SKM-1 treated with dmso at 0.1 percent for 144 hours (cell line): ENCODE results near the gene PSME2.

Experiments
- DNase-seq: peaks from one replicate; lab custom pipeline; 2025; ENCODE audit not compliant: unreplicated experiment; lab: John Stamatoyannopoulos, UW

Gene PSME2

GRCh38 chr14:24136684-24137528, 9.5 kb downstream of the PSME2 start:
- DNase-seq, result no peak

- DNase-seq, result peak; percentile 54
These were observed 10.4 kb downstream of the PSME2 start, which contains the start of gene PSME1 for GRCh38 chr14:24135834-24136683. PSME1 (plus strand) TSS chr14:24136194; CDS start chr14:24136263, 69 bp downstream.

DNA sequence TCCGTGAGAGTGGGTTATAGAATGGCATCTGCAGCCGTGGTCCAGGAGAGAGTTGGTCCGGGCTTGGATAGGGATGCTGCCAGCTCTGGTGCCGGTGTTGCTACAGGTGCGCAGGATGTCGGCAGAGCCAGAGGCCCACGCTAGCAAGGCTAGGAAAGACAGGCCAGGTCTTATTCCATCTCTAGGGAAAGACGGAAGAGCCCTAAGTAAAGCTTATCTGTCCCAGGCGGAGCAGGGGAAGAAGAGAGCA, 10.9 kb downstream of the PSME2 start:
- DNase-seq, result no peak

DNA sequence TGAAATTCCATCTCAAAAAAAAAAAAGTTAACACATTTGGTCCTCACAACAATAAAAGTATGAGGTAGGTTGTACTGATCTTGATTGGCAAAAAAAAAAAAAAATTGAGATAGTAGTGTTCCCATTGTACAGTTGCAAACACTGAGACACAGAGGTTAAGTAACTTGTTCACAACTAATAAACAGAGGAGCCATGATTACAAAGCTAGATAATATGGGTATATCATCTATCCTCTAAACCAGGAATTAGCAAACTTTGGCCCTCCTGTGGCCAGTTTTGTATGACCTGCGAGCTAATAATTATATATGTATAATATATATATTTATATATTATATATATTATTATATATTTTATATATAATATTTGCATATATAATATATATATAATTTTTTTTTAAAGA, 12.7 kb downstream of the PSME2 start:
- DNase-seq, result no peak

DNA sequence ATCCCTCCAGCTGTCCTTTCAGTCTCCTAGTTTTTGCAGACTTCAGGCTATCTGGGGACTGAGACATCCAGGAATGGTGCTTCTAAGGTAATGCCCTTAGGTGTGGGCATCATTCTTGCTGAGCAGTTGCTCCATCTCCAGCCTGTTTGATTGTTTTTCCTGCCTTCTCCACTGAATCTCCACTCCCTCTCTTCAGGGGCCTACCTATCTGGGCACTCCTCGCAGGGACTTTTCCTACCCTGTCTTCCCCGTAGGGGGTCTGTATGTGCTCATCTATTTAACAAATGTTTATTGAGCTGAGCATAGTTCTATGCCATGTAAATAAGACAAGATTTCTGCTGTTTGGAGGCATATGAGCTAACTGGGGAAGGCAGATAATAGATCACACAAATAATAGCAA, 13.4 kb downstream of the PSME2 start:
- no peak for DNase-seq

- DNase-seq, result no peak
These were observed 14.2 kb downstream of the PSME2 start for GRCh38 chr14:24132061-24132685.

DNA sequence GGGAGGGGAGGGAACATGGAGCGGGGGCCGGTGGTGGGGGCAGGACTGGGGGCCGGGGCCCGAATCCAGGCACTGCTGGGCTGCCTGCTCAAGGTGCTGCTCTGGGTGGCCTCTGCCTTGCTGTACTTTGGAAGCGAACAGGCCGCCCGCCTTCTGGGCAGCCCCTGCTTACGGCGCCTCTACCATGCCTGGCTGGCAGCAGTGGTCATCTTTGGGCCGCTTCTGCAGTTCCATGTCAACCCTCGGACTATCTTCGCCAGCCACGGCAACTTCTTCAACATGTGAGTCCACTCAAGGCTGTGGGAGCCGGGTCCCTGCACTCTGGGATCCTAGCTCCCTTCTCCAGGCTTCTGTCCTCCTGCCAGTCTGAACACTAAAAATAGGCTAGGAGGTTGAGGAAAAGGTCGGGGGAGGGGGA, 14.9 kb downstream of the PSME2 start:
- no peak for DNase-seq

- DNase-seq, result no peak
These were observed 15.5 kb downstream of the PSME2 start for GRCh38 chr14:24130717-24131548.

DNA sequence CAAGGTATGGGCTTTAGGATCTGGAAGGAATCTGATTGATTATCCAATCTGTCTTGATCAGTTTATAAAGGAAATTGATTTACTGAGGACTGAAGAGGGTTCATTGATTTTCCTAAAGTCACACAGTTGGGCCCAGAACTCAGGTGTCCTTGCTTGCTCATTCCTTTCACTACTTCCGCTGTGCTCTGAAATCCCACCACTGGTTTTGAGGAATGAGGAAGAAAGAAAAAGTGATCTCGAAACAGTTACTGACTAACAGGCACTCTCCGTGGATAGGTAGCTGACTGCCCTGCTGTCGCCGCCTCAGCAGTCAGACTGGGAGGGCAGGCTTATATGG, 16.1 kb downstream of the PSME2 start, which contains the start of gene FITM1:
TSS of gene FITM1 (plus strand) at position 280 of the 337 bp plus-strand sequence. CDS start 905 bp downstream, outside the sequence.
- peak; percentile 18 for DNase-seq

GRCh38 chr14:24129410-24129998, 16.9 kb downstream of the PSME2 start:
- no peak for DNase-seq

GRCh38 chr14:24127673-24128072, 18.7 kb downstream of the PSME2 start:
- no peak for DNase-seq

- no peak for DNase-seq
These were observed 19.5 kb downstream of the PSME2 start for GRCh38 chr14:24126939-24127338.

- no peak for DNase-seq
These were observed 22.7 kb downstream of the PSME2 start for GRCh38 chr14:24123424-24124417.

GRCh38 chr14:24122898-24123297, 23.5 kb downstream of the PSME2 start:
- no peak for DNase-seq

DNA sequence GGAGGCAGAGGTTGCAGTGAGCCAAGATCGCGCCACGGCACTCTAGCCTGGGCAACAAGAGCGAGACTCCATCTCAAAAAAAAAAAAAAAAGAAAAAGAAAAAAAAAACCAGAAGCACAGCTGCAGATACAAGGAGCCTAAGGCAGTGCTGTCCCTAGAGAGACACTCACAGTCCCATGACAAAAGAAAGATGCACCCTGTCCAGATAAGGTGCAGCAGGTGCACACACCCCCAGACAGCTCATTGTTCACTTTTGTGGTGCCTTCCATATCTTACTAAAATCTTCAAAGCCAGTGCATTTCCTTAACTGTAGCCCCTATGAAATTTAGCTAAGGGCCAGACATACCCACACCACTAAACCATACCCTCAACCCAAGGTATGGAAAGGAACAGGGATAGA, 24.0 kb downstream of the PSME2 start:
- no peak for DNase-seq

GRCh38 chr14:24121210-24121609, 25.2 kb downstream of the PSME2 start:
- no peak for DNase-seq

DNA sequence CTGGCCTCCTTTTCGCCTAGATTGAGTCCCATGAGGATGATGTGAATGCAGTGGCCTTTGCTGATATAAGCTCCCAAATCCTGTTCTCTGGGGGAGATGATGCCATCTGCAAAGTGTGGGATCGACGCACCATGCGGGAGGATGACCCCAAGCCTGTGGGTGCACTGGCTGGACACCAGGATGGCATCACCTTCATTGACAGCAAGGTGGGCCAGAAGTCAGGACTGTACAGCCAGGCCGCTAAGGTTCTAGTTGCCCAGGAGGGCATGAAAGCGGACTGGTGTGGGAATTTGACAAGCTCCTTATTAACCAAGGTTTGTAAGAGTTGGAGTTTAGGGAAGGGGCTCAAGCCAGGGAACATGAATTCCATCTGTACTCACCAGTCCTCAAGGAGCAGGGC, 26.7 kb downstream of the PSME2 start:
- no peak for DNase-seq

DNA sequence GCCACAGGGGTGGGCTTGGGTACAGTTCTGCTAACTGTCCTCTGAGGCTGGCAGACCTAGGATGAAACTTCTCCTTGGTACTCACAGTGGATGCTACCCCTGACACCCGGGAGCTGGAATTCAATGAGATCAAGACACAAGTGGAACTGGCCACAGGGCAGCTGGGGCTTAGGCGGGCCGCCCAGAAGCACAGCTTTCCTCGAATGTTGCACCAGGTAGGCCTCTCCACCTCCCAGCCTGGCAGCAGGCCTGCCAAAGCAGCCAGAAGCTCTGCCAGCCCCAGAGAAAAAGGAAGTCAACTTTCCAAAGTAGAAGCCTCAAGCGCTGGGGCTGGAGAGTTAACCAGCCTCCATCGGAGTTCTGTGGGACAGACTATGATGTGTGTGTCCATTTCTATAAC, 29.2 kb downstream of the PSME2 start:
- no peak for DNase-seq

- DNase-seq, result no peak
These were observed 30.1 kb downstream of the PSME2 start for GRCh38 chr14:24116128-24116814.
